Fibroblast of pulmonary artery (primary cell): ENCODE results near the gene ZMIZ2.
"Not testable (repeated sequence)": the region's sequence is repeated elsewhere in the genome, so short reads cannot be mapped to it uniquely, and the experiment has no call there.

Source experiments
- DNase-seq: peaks from one replicate; pipeline ENCODE4 v3.0.0-alpha.2; 2010; ENCODE audit warnings: low read depth
- H3K4me3 ChIP-seq: replicated peaks from 2 replicates; pipeline ENCODE4 v1.5.1; 2011; ENCODE audit warnings: low read depth, mild to moderate bottlenecking, control low read depth, low read length, moderate library complexity
- CTCF ChIP-seq: IDR thresholded peaks from 2 replicates; pipeline ENCODE4 v1.5.1; 2011; ENCODE audit warnings: mild to moderate bottlenecking, control low read depth, low read length, inconsistent platforms; ENCODE audit errors: missing control alignments

ZMIZ2 gene

GRCh38 chr7:44729949-44730590, 18.6 kb upstream of the ZMIZ2 start:
- H3K4me3 ChIP-seq, result no peak overlapping the region
- no peak for DNase-seq
- TF ChIP-seq CTCF, result no peak

- not testable (repeated sequence) for H3K4me3 ChIP-seq, DNase-seq
Measured at GRCh38 chr7:44732971-44733370, 15.7 kb upstream of the ZMIZ2 start.

GRCh38 chr7:44733708-44734481, 14.8 kb upstream of the ZMIZ2 start:
- DNase-seq, result peak; percentile 58
- TF ChIP-seq CTCF, result no peak
- no peak overlapping the region for H3K4me3 ChIP-seq

GRCh38 chr7:44735403-44736165, 13.1 kb upstream of the ZMIZ2 start:
- peak; percentile 97 for DNase-seq
- TF ChIP-seq CTCF, result no peak
- H3K4me3 ChIP-seq, result peak overlapping the region; percentile 10

GRCh38 chr7:44736896-44737295, 11.8 kb upstream of the ZMIZ2 start:
- TF ChIP-seq CTCF, result no peak
- H3K4me3 ChIP-seq, result no peak overlapping the region
- no peak for DNase-seq

- DNase-seq, result no peak
- TF ChIP-seq CTCF, result no peak
- H3K4me3 ChIP-seq, result no peak overlapping the region
Measured at GRCh38 chr7:44738051-44738723, 10.5 kb upstream of the ZMIZ2 start.
